CD4-positive, alpha-beta T cell (primary cell): ENCODE data around the gene PAAF1. TPM values are rescaled to one million over a fixed set of nuclear protein-coding genes. Genes with fewer than 3 reads are reported as not detected.

Experiments
- ATAC-seq: fragments of 200-7000 bp; cut with Tn5 transposase; one replicate; pipeline ENCODE4 v1.10.0; 2022; ENCODE audit warnings: mild to moderate bottlenecking; ENCODE audit not compliant: poor library complexity
- CTCF ChIA-PET: fragments of 350-600 bp; sonication (Branson Sonifier 250); formaldehyde crosslinking; loops from one replicate; lab custom pipeline; 2021; ENCODE audit warnings: antibody characterized with exemption, inconsistent platforms; lab: Charles Lee
- POLR2A ChIA-PET: fragments of 350-600 bp; sonication (Branson Sonifier 250); formaldehyde crosslinking; loops from one replicate; lab custom pipeline; 2021; ENCODE audit warnings: antibody characterized with exemption, inconsistent platforms; lab: Charles Lee
- DNase-seq, 14 experiments: peaks; one replicate each; pipeline ENCODE4 v3.0.0-alpha.2; 2013 to 2020; ENCODE audit warnings: mixed read lengths in 2 of 14
- H3K27ac ChIP-seq, 2 donors: one replicate each; pipeline versions ENCODE4 v1.5.1 to v1.7.0; 2013; ENCODE audit warnings: low read length in 2 of 2, low read depth in 1 of 2, mild to moderate bottlenecking in 1 of 2
- H3K27me3 ChIP-seq, 2 experiments: 1 replicate in 1 of 2; 2 replicates in 1 of 2; pipeline versions ENCODE4 v1.6.1 to v1.7.0; 2013; ENCODE audit warnings: low read length in 2 of 2, control low read depth in 1 of 2, mild to moderate bottlenecking in 1 of 2, moderate library complexity in 1 of 2; ENCODE audit not compliant: insufficient read depth in 2 of 2, control insufficient read depth in 1 of 2
- H3K36me3 ChIP-seq: one replicate; pipeline ENCODE4 v1.6.1; 2013; ENCODE audit warnings: low read length, control low read depth; ENCODE audit not compliant: insufficient read depth
- H3K4me1 ChIP-seq: one replicate; pipeline ENCODE4 v1.6.1; 2013; ENCODE audit warnings: low read length, control low read depth; ENCODE audit not compliant: insufficient read depth
- H3K4me3 ChIP-seq: one replicate; pipeline ENCODE4 v1.5.1; 2013; ENCODE audit warnings: mild to moderate bottlenecking, low read length, moderate library complexity
- H3K9me3 ChIP-seq, 2 experiments: 1 replicate in 1 of 2; 2 replicates in 1 of 2; pipeline versions ENCODE4 v1.6.1 to v1.7.0; 2013; ENCODE audit warnings: low read length in 2 of 2, mild to moderate bottlenecking in 2 of 2, control low read depth in 1 of 2, moderate library complexity in 1 of 2; ENCODE audit not compliant: control insufficient read depth in 1 of 2, insufficient read depth in 1 of 2
- H3K27ac Mint-ChIP-seq: one replicate; pipeline ENCODE4 v1.8.0; 2020; ENCODE audit warnings: mixed read lengths
- H3K27me3 Mint-ChIP-seq: one replicate; pipeline ENCODE4 v1.8.0; 2021; ENCODE audit warnings: mixed read lengths
- H3K36me3 Mint-ChIP-seq: one replicate; pipeline ENCODE4 v1.8.0; 2021; ENCODE audit warnings: low read depth, mixed read lengths
- H3K4me1 Mint-ChIP-seq: one replicate; pipeline ENCODE4 v1.8.0; 2021; ENCODE audit warnings: low read depth, mixed read lengths
- H3K4me3 Mint-ChIP-seq: one replicate; pipeline ENCODE4 v1.8.0; 2020; ENCODE audit warnings: mild to moderate bottlenecking, mixed read lengths
- H3K9me3 Mint-ChIP-seq: one replicate; pipeline ENCODE4 v1.8.0; 2020; ENCODE audit warnings: mixed read lengths
- intact Hi-C, 2 experiments: fragments of 100-400 bp; cut with DNase I in 1 of 2; cut with micrococcal nuclease in 1 of 2; formaldehyde crosslinking; loops; one replicate each; pipeline versions ENCODE4 v1.15.1 to v1.9.0; 2023 to 2025; cut with DNase I, micrococcal nuclease
- total RNA-seq, 174 experiments: library from RNA in 2 of 174; stranded (reverse) in 2 of 174; gene quantifications; one replicate each; pipeline ENCODE4 v1.2.3 and lab custom pipeline; 2021 to 2026
- TF ChIP-seq, protein P1 (sequence below): fragments of 200-600 bp; IDR thresholded peaks from one replicate; pipeline ENCODE4 v1.8.0; 2022; ENCODE audit warnings: antibody characterized with exemption, mild to moderate bottlenecking

Gene PAAF1
- total RNA-seq, 2 experiments from 2014 or later = 6.2 to 7.6 TPM

- Histone ChIP-seq H3K9me3 (no peaks in the 10 kb centered on the region), H3K27ac (peak overlapping the region; percentile 50 to 77), H3K27me3 (no peaks in the 10 kb centered on the region), H3K4me3 (no peak overlapping the region), H3K36me3 (no peaks in the 10 kb centered on the region), H3K4me1 (peaks cover 95% of the 10 kb centered on the region)
- intact Hi-C loops = loop anchor here (2.0 to 10.0 kb wide), 2 partner anchors 14 to 356 kb away; partner anchors contain the start of gene UCP2 (in 1 of the 2)
- TF ChIP-seq, protein P1, sequence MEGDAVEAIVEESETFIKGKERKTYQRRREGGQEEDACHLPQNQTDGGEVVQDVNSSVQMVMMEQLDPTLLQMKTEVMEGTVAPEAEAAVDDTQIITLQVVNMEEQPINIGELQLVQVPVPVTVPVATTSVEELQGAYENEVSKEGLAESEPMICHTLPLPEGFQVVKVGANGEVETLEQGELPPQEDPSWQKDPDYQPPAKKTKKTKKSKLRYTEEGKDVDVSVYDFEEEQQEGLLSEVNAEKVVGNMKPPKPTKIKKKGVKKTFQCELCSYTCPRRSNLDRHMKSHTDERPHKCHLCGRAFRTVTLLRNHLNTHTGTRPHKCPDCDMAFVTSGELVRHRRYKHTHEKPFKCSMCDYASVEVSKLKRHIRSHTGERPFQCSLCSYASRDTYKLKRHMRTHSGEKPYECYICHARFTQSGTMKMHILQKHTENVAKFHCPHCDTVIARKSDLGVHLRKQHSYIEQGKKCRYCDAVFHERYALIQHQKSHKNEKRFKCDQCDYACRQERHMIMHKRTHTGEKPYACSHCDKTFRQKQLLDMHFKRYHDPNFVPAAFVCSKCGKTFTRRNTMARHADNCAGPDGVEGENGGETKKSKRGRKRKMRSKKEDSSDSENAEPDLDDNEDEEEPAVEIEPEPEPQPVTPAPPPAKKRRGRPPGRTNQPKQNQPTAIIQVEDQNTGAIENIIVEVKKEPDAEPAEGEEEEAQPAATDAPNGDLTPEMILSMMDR = no peak
- peak overlapping the region; percentile 98 for H3K27ac Mint-ChIP-seq
- ChIA-PET CTCF (no interaction called here), POLR2A (interaction anchor here (1.2 to 18.9 kb wide), 5 partner anchors 7 to 44 kb away, joined by 3 to 366 read pairs (median 137); partner anchors contain the start of gene UCP2)
- DNase-seq (peak in 1 of 14 experiments; percentile 41), ATAC-seq (no peak)
- H3K4me3 Mint-ChIP-seq = peak overlapping the region; percentile 67
- H3K4me1 Mint-ChIP-seq = peaks cover 84% of the 10 kb centered on the region
- H3K36me3 Mint-ChIP-seq = peaks cover 11% of the 10 kb centered on the region
- no peaks in the 10 kb centered on the region for H3K27me3 Mint-ChIP-seq
- no peaks in the 10 kb centered on the region for H3K9me3 Mint-ChIP-seq
Observed at GRCh38 chr11:73968356-73968966, 91.7 kb downstream of the PAAF1 start.

- Mint-ChIP-seq H3K4me1 (peaks cover 86% of the 10 kb centered on the region), H3K27ac (peak overlapping the region; percentile 98), H3K4me3 (peak overlapping the region; percentile 67), H3K36me3 (peaks cover 17% of the 10 kb centered on the region), H3K9me3 (no peaks in the 10 kb centered on the region), H3K27me3 (no peaks in the 10 kb centered on the region)
- intact Hi-C loops = loop anchor here (2.0 to 10.0 kb wide), 2 partner anchors 14 to 356 kb away; partner anchors contain the start of gene UCP2 (in 1 of the 2)
- DNase-seq (peak in 1 of 14 experiments; percentile 30), ATAC-seq (no peak)
- Histone ChIP-seq H3K4me3 (no peak overlapping the region), H3K27me3 (no peaks in the 10 kb centered on the region), H3K9me3 (no peaks in the 10 kb centered on the region), H3K27ac (peak overlapping the region; percentile 77), H3K4me1 (peaks cover 99% of the 10 kb centered on the region), H3K36me3 (peaks cover under 1% of the 10 kb centered on the region)
- CTCF ChIA-PET = interaction anchor here (3.3 kb wide), 1 partner anchor 11 kb away, joined by 12 read pairs; no protein-coding TSS in a partner anchor
- TF ChIP-seq, protein P1 = no peak
- POLR2A ChIA-PET = interaction anchor here (1.2 to 18.9 kb wide), 7 partner anchors 13 to 202 kb away, joined by 3 to 366 read pairs (median 111); partner anchors contain the start of genes C2CD3, PPME1 and UCP2
Observed at GRCh38 chr11:73969091-73969490, 92.3 kb downstream of the PAAF1 start.

- DNase-seq (peak in 8 of 14 experiments; percentile 23 to 71 (median 46)), ATAC-seq (peak; percentile 29)
- H3K27ac Mint-ChIP-seq = peak overlapping the region; percentile 98
- H3K4me1 Mint-ChIP-seq = peaks cover 89% of the 10 kb centered on the region
- no peaks in the 10 kb centered on the region for H3K27me3 Mint-ChIP-seq
- POLR2A ChIA-PET = interaction anchor here (1.0 to 18.9 kb wide), 13 partner anchors 12 to 201 kb away, joined by 3 to 366 read pairs (median 5); partner anchors contain the start of genes C2CD3, PPME1 and UCP2
- Histone ChIP-seq H3K9me3 (no peaks in the 10 kb centered on the region), H3K4me1 (peaks cover 99% of the 10 kb centered on the region), H3K27ac (peak overlapping the region; percentile 77), H3K4me3 (no peak overlapping the region), H3K27me3 (no peaks in the 10 kb centered on the region), H3K36me3 (peaks cover 12% of the 10 kb centered on the region)
- TF ChIP-seq, protein P1 = no peak
- CTCF ChIA-PET = interaction anchor here (3.3 kb wide), 1 partner anchor 10 kb away, joined by 12 read pairs; no protein-coding TSS in a partner anchor
- intact Hi-C loops = loop anchor here (2.0 to 10.0 kb wide), 2 partner anchors 13 to 355 kb away; partner anchors contain the start of gene UCP2 (in 1 of the 2)
- H3K4me3 Mint-ChIP-seq = peak overlapping the region; percentile 67
- no peaks in the 10 kb centered on the region for H3K9me3 Mint-ChIP-seq
- peaks cover 28% of the 10 kb centered on the region for H3K36me3 Mint-ChIP-seq
Observed at GRCh38 chr11:73969991-73970800, 93.4 kb downstream of the PAAF1 start.
